Esophagus muscularis mucosa (tissue), 4 donors: ENCODE results near the gene DMKN.

Source experiments
- CTCF ChIP-seq, 3 experiments: fragments of 200-600 bp in 2 of 3; fragments of 450-650 bp in 1 of 3; sonication (generic) in 2 of 3; IDR thresholded peaks; one replicate each; pipeline ENCODE4 v1.5.1; 2017 to 2019; ENCODE audit warnings: antibody characterized with exemption in 3 of 3, mild to moderate bottlenecking in 2 of 3, moderate library complexity in 1 of 3
- EP300 ChIP-seq: sonication (generic); formaldehyde crosslinking; IDR thresholded peaks from one replicate; pipeline ENCODE4 v1.6.1; 2017; ENCODE audit warnings: antibody characterized with exemption
- POLR2A ChIP-seq: fragments of 450-650 bp; IDR thresholded peaks from one replicate; pipeline ENCODE4 v1.6.1; 2017; ENCODE audit warnings: antibody characterized with exemption, moderate library complexity, mild to moderate bottlenecking, low read depth

GRCh38 chr19:35458192-35458591 is 55.3 kb downstream of the DMKN start:
- no peak for TF ChIP-seq EP300
- TF ChIP-seq CTCF (IDR thresholded peaks at IDR 0.05): no peak
- TF ChIP-seq POLR2A: no peak
